Astrocyte (in vitro differentiated cells and primary cell): Measurements from ENCODE around the gene LIME1.

Source experiments
- EZH2 ChIP-seq: IDR thresholded peaks from 2 replicates; pipeline ENCODE4 v1.6.1; 2012; ENCODE audit warnings: mild to moderate bottlenecking, low read length, inconsistent platforms; ENCODE audit not compliant: insufficient read depth
- TF ChIP-seq, protein P1 (sequence below): IDR thresholded peaks from 2 replicates; pipeline ENCODE4 v1.5.1; 2011; ENCODE audit warnings: low read depth, mild to moderate bottlenecking, inconsistent platforms, low read length, moderate library complexity; ENCODE audit not compliant: insufficient read depth

DNA sequence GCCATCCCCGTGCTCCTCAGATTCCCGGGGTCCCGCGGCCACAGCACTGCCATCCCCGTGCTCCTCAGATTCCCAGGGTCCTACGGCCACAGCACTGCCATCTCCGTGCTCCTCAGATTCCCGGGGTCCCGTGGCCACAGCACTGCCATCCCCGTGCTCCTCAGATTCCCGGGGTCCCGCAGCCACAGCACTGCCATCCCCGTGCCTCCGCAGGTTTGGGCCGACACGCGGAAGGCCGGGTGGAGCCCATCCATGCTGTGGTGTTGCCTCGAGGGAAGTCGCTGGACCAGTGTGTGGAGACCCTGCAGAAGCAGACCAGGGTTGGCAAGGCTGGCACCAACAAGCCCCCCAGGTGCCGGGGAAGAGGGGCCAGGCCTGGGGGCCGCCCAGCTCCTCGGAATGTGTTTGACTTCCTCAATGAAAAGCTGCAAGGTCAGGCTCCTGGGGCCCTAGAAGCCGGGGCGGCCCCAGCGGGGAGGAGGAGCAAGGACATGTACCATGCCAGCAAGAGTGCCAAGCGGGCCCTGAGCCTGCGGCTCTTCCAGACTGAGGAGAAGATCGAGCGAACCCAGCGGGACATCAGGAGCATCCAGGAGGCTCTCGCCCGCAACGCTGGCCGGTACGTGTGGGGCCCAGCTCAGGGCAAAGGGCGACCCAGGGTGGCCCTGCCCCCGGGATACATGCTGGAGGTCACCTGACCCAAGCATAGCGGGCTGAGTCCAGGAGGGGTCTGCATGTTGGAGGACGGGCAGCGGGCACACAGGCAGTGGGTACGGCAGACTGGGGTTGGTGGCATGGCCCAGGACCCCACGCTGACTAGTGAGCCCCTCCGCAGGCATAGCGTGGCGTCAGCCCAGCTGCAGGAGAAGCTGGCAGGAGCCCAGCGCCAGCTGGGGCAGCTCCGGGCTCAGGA, 1.3 kb upstream of the LIME1 start:
- TF ChIP-seq, protein P1, sequence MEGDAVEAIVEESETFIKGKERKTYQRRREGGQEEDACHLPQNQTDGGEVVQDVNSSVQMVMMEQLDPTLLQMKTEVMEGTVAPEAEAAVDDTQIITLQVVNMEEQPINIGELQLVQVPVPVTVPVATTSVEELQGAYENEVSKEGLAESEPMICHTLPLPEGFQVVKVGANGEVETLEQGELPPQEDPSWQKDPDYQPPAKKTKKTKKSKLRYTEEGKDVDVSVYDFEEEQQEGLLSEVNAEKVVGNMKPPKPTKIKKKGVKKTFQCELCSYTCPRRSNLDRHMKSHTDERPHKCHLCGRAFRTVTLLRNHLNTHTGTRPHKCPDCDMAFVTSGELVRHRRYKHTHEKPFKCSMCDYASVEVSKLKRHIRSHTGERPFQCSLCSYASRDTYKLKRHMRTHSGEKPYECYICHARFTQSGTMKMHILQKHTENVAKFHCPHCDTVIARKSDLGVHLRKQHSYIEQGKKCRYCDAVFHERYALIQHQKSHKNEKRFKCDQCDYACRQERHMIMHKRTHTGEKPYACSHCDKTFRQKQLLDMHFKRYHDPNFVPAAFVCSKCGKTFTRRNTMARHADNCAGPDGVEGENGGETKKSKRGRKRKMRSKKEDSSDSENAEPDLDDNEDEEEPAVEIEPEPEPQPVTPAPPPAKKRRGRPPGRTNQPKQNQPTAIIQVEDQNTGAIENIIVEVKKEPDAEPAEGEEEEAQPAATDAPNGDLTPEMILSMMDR, result no peak
- TF ChIP-seq EZH2, result no peak
